Liver (tissue), 9 donors: Measurements from ENCODE around the gene SERPINB2. TPM values are rescaled to one million over a fixed set of nuclear protein-coding genes. Genes with fewer than 3 reads are reported as not detected.

Source experiments
- DNase-seq: peaks from one replicate; pipeline ENCODE4 v3.0.0-alpha.2; 2017; ENCODE audit warnings: low spot score
- H3K27ac ChIP-seq, 2 donors: one replicate each; pipeline ENCODE4 v1.7.0; 2013; ENCODE audit warnings: inconsistent platforms in 2 of 2, low read length in 2 of 2, control low read depth in 1 of 2, low read depth in 1 of 2, mild to moderate bottlenecking in 1 of 2
- H3K27me3 ChIP-seq, 4 donors: one replicate each; pipeline versions ENCODE4 v1.6.1 to v1.7.0; 2013; ENCODE audit warnings: low read length in 3 of 4, inconsistent platforms in 1 of 4, mild to moderate bottlenecking in 1 of 4, moderate library complexity in 1 of 4; ENCODE audit not compliant: control insufficient read depth in 4 of 4, insufficient read depth in 4 of 4
- H3K36me3 ChIP-seq, 4 donors: one replicate each; pipeline versions ENCODE4 v1.6.1 to v1.7.0; 2013; ENCODE audit warnings: low read length in 3 of 4, mild to moderate bottlenecking in 3 of 4, low read depth in 1 of 4, moderate library complexity in 1 of 4; ENCODE audit not compliant: control insufficient read depth in 4 of 4, insufficient read depth in 3 of 4
- H3K4me1 ChIP-seq, 4 donors: one replicate each; pipeline versions ENCODE4 v1.6.1 to v1.7.0; 2013; ENCODE audit warnings: low read length in 3 of 4, mild to moderate bottlenecking in 3 of 4, moderate library complexity in 1 of 4; ENCODE audit not compliant: control insufficient read depth in 4 of 4, insufficient read depth in 4 of 4
- H3K4me3 ChIP-seq, 3 donors: one replicate each; pipeline versions ENCODE4 v1.6.1 to v1.7.0; 2013; ENCODE audit warnings: low read length in 3 of 3, control low read depth in 1 of 3, low read depth in 1 of 3, mild to moderate bottlenecking in 1 of 3
- H3K9ac ChIP-seq, 2 donors: one replicate each; pipeline ENCODE4 v1.7.0; 2013; ENCODE audit warnings: low read length in 2 of 2, mild to moderate bottlenecking in 2 of 2, moderate library complexity in 2 of 2, control low read depth in 1 of 2, low read depth in 1 of 2
- H3K9me3 ChIP-seq, 4 donors: one replicate each; pipeline versions ENCODE4 v1.6.1 to v1.7.0; 2013; ENCODE audit warnings: low read length in 3 of 4; ENCODE audit not compliant: control insufficient read depth in 4 of 4
- ATF3 ChIP-seq: IDR thresholded peaks from 2 replicates; pipeline ENCODE4 v1.6.1; 2016; ENCODE audit warnings: antibody characterized with exemption
- CTCF ChIP-seq: fragments of 150-350 bp; IDR thresholded peaks from 2 replicates; pipeline ENCODE4 v1.5.1; 2017; ENCODE audit warnings: improper control_type of control experiment, low read depth, low read length; ENCODE audit not compliant: missing input control
- EGR1 ChIP-seq, 2 donors: IDR thresholded peaks; 2 replicates each; pipeline ENCODE4 v1.6.1; 2016 to 2018; ENCODE audit warnings: antibody characterized with exemption in 2 of 2, low read depth in 2 of 2
- FOXA1 ChIP-seq: IDR thresholded peaks from 2 replicates; pipeline ENCODE4 v1.6.1; 2016; ENCODE audit warnings: antibody characterized with exemption
- FOXA2 ChIP-seq: IDR thresholded peaks from 2 replicates; pipeline ENCODE4 v1.6.1; 2016; ENCODE audit warnings: antibody characterized with exemption
- GABPA ChIP-seq, 2 donors: IDR thresholded peaks in 1 of 2; conservative IDR thresholded peaks in 1 of 2; 2 replicates each; pipeline ENCODE4 v1.6.1; 2016; ENCODE audit warnings: antibody characterized with exemption in 2 of 2, mild to moderate bottlenecking in 1 of 2, moderate library complexity in 1 of 2
- HNF4A ChIP-seq, 2 donors: conservative IDR thresholded peaks; 2 replicates each; pipeline ENCODE4 v1.6.1; 2016; ENCODE audit warnings: antibody characterized with exemption in 2 of 2, mild to moderate bottlenecking in 2 of 2
- HNF4G ChIP-seq: IDR thresholded peaks from 2 replicates; pipeline ENCODE4 v1.6.1; 2016; ENCODE audit warnings: antibody characterized with exemption
- JUND ChIP-seq, 2 donors: IDR thresholded peaks; 2 replicates each; pipeline ENCODE4 v1.6.1; 2016; ENCODE audit warnings: antibody characterized with exemption in 2 of 2
- MAX ChIP-seq: IDR thresholded peaks from 2 replicates; pipeline ENCODE4 v1.6.1; 2016; ENCODE audit warnings: antibody characterized with exemption
- NR2F2 ChIP-seq: IDR thresholded peaks from 2 replicates; pipeline ENCODE4 v1.6.1; 2016; ENCODE audit warnings: antibody characterized with exemption
- RAD21 ChIP-seq, 2 donors: IDR thresholded peaks; 2 replicates each; pipeline ENCODE4 v1.6.1; 2016; ENCODE audit warnings: antibody characterized with exemption in 2 of 2, mild to moderate bottlenecking in 2 of 2
- REST ChIP-seq: IDR thresholded peaks from 2 replicates; pipeline ENCODE4 v1.6.1; 2016; ENCODE audit warnings: antibody characterized with exemption, mild to moderate bottlenecking
- RXRA ChIP-seq, 2 donors: IDR thresholded peaks; 2 replicates each; pipeline ENCODE4 v1.6.1; 2017 to 2018; ENCODE audit warnings: antibody characterized with exemption in 2 of 2, mild to moderate bottlenecking in 1 of 2
- SP1 ChIP-seq: IDR thresholded peaks from 2 replicates; pipeline ENCODE4 v1.6.1; 2018; ENCODE audit warnings: antibody characterized with exemption, mild to moderate bottlenecking
- TAF1 ChIP-seq: conservative IDR thresholded peaks from 2 replicates; pipeline ENCODE4 v1.6.1; 2016; ENCODE audit warnings: antibody characterized with exemption, mild to moderate bottlenecking
- ZBTB33 ChIP-seq: IDR thresholded peaks from 2 replicates; pipeline ENCODE4 v1.6.1; 2016; ENCODE audit warnings: antibody characterized with exemption
- WGBS: extraction: QIAGEN DNeasy Blood & Tissue Kit; methylation state at CpG from one replicate; pipeline ENCODE4 v1.1.7; 2013; 5-methylcytosine and 5-hydroxymethylcytosine counted together
- polyA plus RNA-seq, 2 donors: library from polyadenylated mRNA; stranded (reverse) in 1 of 2; unstranded in 1 of 2; fragments of 200-250 nt in 1 of 2; fragments of >200 nt in 1 of 2; fragmentation: Nextera tagmentation in 1 of 2; extraction: Ambion mirVana in 1 of 2; gene quantifications; one replicate each; pipeline versions ENCODE4 v1.2.1 to v1.2.3, GENCODE V29; 2013 to 2015
- total RNA-seq, 2 donors: library from RNA; depleted of rRNA; stranded (reverse); fragments of >200 nt; gene quantifications; one replicate each; pipeline ENCODE4 v1.2.3, GENCODE V29; 2014
- donor health status: healthy.
- donor health status: healthy.
- donor health status: healthy.
- donor health status: healthy.
- donor health status: healthy.

SERPINB2 gene
- total and polyA plus RNA-seq, 4 donors = 0.02 to 1.7 TPM; not detected in 2

GRCh38 chr18:63909870-63910269, 22.4 kb downstream of the SERPINB2 start:
- H3K4me1 ChIP-seq = no peaks in the 10 kb centered on the region
- no peak overlapping the region for H3K4me3 ChIP-seq
- WGBS = 56% methylated on average over 2 of the region's 2 CpGs
- H3K9me3 ChIP-seq = no peaks in the 10 kb centered on the region
- DNase-seq = no peak
- H3K9ac ChIP-seq = no peak overlapping the region
- H3K36me3 ChIP-seq = no peaks in the 10 kb centered on the region
- TF ChIP-seq ATF3 (no peak), REST (no peak), RXRA (IDR thresholded peaks at IDR 0.05) (no peak), RAD21 (IDR thresholded peaks at IDR 0.05) (no peak), CTCF (no peak), FOXA1 (no peak), MAX (no peak), FOXA2 (no peak), SP1 (no peak), EGR1 (IDR thresholded peaks at IDR 0.05; ENCODE audit: low read depth in 2 of 2) (no peak), HNF4G (no peak), TAF1 (no peak), JUND (IDR thresholded peaks at IDR 0.05) (no peak), GABPA (IDR thresholded peaks at IDR 0.05 in 1 of 2, conservative IDR thresholded peaks at IDR 0.05 in 1 of 2) (no peak), ZBTB33 (no peak), HNF4A (conservative IDR thresholded peaks at IDR 0.05) (no peak)
- no peak overlapping the region for H3K27ac ChIP-seq
- no peaks in the 10 kb centered on the region for H3K27me3 ChIP-seq

GRCh38 chr18:63917817-63918216, 30.3 kb downstream of the SERPINB2 start:
- H3K27ac ChIP-seq = no peak overlapping the region
- no peaks in the 10 kb centered on the region for H3K9me3 ChIP-seq
- no peaks in the 10 kb centered on the region for H3K4me1 ChIP-seq
- H3K9ac ChIP-seq = no peak overlapping the region
- H3K27me3 ChIP-seq = peaks cover 0 to 2% (median 0%) of the 10 kb centered on the region in 4 donors
- WGBS = 75% methylated on average over 5 of the region's 5 CpGs
- H3K4me3 ChIP-seq = no peak overlapping the region
- no peaks in the 10 kb centered on the region for H3K36me3 ChIP-seq
- DNase-seq = no peak
- TF ChIP-seq NR2F2 (no peak), EGR1 (IDR thresholded peaks at IDR 0.05; ENCODE audit: low read depth in 2 of 2) (no peak), ZBTB33 (no peak), SP1 (no peak), JUND (IDR thresholded peaks at IDR 0.05) (no peak), GABPA (IDR thresholded peaks at IDR 0.05 in 1 of 2, conservative IDR thresholded peaks at IDR 0.05 in 1 of 2) (no peak), CTCF (no peak), FOXA2 (no peak), RAD21 (IDR thresholded peaks at IDR 0.05) (no peak), MAX (no peak), HNF4G (no peak), HNF4A (conservative IDR thresholded peaks at IDR 0.05) (no peak)
